Measurements from ENCODE around the gene SLC25A41. TPM values are rescaled to one million over a fixed set of nuclear protein-coding genes. Genes with fewer than 3 reads are reported as not detected.
A peak's percentile ranks its signal among the peaks of the same experiment; 100 is the strongest.

SLC25A41 gene
- total and polyA plus RNA-seq, 2 experiments from 2014 or later: 0.27 to 0.50 TPM

DNA sequence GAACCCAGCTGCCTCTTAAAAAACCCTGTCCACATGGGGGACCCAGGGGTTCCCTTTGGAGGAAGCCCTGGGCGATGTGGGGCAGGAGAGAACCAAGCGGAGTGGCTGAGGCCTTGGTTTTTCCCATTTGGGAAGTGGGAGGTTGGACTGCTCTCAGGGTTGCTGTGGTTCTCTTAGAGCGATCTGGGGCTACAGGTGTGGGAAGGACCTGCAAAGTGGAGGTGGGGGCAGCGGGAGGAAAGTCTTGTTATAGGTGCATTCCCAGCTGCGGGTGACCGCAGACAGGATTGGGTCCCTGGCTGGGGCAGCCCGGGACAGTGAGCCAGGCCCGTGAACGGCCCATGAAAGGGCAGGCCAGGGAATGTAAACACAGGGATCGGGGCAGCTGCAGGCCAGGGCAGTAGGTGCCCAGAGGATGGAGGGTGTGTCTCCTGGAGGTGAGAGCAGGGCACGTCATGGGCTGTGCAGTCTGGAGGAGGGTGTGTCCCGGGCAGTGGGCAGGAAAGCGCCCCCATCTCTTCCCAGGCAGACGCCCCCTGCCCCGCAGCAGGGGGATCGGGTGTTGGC lies 25.2 kb upstream of the SLC25A41 start:
- no peaks in the 10 kb centered on the region for H3K27me3 ChIP-seq
- TF ChIP-seq, protein P1, sequence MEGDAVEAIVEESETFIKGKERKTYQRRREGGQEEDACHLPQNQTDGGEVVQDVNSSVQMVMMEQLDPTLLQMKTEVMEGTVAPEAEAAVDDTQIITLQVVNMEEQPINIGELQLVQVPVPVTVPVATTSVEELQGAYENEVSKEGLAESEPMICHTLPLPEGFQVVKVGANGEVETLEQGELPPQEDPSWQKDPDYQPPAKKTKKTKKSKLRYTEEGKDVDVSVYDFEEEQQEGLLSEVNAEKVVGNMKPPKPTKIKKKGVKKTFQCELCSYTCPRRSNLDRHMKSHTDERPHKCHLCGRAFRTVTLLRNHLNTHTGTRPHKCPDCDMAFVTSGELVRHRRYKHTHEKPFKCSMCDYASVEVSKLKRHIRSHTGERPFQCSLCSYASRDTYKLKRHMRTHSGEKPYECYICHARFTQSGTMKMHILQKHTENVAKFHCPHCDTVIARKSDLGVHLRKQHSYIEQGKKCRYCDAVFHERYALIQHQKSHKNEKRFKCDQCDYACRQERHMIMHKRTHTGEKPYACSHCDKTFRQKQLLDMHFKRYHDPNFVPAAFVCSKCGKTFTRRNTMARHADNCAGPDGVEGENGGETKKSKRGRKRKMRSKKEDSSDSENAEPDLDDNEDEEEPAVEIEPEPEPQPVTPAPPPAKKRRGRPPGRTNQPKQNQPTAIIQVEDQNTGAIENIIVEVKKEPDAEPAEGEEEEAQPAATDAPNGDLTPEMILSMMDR (IDR thresholded peaks at IDR 0.05; ENCODE audit: poor library complexity): no peak
- TF ChIP-seq EZH2phosphoT487 (IDR thresholded peaks at IDR 0.05; ENCODE audit: low read depth, severe bottlenecking, unreplicated experiment): no peak
- TF ChIP-seq EZH2 (IDR thresholded peaks at IDR 0.05; ENCODE audit: borderline replicate concordance): no peak
- peak overlapping the region; percentile 55 for H3K27ac ChIP-seq
- peak overlapping the region; percentile 97 for H3K4me3 ChIP-seq
- 31% methylated on average over 16 of the region's 16 CpGs for WGBS (ENCODE audit: low lambda C conversion rate, missing lambda C conversion rate)
- peak overlapping the region; percentile 91 for H3K4me2 ChIP-seq
- peaks cover 7% of the 10 kb centered on the region for H3K79me2 ChIP-seq
- peaks cover 6% of the 10 kb centered on the region for H3K4me1 ChIP-seq (ENCODE audit: insufficient read depth)
- peak; percentile 44 for DNase-seq (ENCODE audit: low spot score)
- peak overlapping the region; percentile 65 for H2AFZ ChIP-seq
- H4K20me1 ChIP-seq (ENCODE audit: insufficient read depth, poor library complexity, severe bottlenecking): no peaks in the 10 kb centered on the region
- H3K9me3 ChIP-seq (ENCODE audit: low read depth): no peaks in the 10 kb centered on the region
- no peaks in the 10 kb centered on the region for H3K9me2 ChIP-seq (replicated peaks; ENCODE audit: insufficient read depth)
- no peaks in the 10 kb centered on the region for H3K36me3 ChIP-seq (replicated peaks; ENCODE audit: insufficient read depth, low read depth)

DNA sequence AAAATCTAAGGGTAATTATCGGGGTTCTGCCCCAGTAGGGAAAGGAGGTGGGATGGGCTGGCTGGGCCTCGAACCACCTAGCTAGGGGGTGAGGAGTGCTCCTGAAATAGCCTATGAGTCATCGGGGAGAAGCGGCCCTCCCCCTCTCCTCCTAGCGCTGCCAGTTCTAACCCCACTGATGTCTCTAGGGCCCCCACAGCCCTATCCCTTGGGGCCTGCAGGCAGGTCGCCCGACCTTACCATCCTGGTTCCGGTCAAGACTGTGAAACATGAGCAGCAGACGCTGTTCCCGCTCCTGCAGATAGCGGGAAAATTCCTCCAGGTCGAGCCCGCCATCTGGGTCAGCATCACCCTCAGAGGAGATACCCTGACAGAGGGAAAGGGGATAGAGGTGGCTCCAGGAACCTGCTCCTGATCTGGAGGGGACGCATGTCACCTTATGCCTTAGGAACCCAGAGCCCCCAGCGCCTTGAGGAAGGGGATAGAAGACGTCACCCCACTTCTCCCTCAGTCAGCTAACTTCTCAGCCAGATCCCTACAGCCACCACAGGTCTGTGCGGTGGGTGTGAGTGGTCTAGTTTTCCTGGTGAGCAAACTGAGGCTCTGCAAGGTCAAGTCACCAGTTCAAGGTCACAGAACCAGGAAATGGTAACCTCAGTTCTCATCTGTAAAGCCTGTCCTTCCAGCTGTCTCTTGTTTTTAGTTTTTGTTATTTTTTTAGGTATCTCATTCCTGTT lies 24.6 kb upstream of the SLC25A41 start:
- TF ChIP-seq, protein P1 (IDR thresholded peaks at IDR 0.05; ENCODE audit: poor library complexity): no peak
- TF ChIP-seq EZH2 (IDR thresholded peaks at IDR 0.05; ENCODE audit: borderline replicate concordance) (no peak), EZH2phosphoT487 (IDR thresholded peaks at IDR 0.05; ENCODE audit: low read depth, severe bottlenecking, unreplicated experiment) (no peak)
- Histone ChIP-seq H3K36me3 (replicated peaks; ENCODE audit: insufficient read depth, low read depth) (no peaks in the 10 kb centered on the region), H3K4me1 (ENCODE audit: insufficient read depth) (peaks cover 6% of the 10 kb centered on the region), H3K9me2 (replicated peaks; ENCODE audit: insufficient read depth) (no peaks in the 10 kb centered on the region), H3K27me3 (no peaks in the 10 kb centered on the region), H4K20me1 (ENCODE audit: insufficient read depth, poor library complexity, severe bottlenecking) (no peaks in the 10 kb centered on the region), H3K79me2 (peaks cover 7% of the 10 kb centered on the region), H3K27ac (no peak overlapping the region), H3K9me3 (ENCODE audit: low read depth) (no peaks in the 10 kb centered on the region), H2AFZ (no peak overlapping the region), H3K4me3 (no peak overlapping the region), H3K4me2 (peak overlapping the region; percentile 91)
- WGBS (ENCODE audit: low lambda C conversion rate, missing lambda C conversion rate): 89% methylated on average over 17 of the region's 17 CpGs
- no peak for DNase-seq (ENCODE audit: low spot score)

DNA sequence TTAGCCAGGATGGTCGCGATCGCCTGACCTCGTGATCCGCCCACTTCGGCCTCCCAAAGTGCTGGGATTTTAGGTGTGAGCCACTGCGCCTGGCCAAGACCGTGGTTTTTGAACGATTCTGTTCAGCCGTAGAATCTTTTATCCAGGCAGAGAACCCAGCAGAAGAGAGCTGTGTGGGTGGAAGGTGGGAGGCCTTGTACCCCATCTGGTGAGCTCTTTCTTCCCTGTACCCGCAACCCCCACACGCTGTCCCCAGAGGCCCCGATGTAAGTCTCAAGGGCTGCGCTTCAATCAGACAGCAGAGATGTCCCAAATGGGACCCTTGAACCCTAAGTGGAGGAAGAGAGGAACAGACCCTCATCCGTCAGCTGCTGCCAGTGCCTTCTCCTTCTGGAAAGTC lies 22.4 kb upstream of the SLC25A41 start:
- Histone ChIP-seq H3K79me2 (peaks cover 7% of the 10 kb centered on the region), H2AFZ (no peak overlapping the region), H3K9me2 (replicated peaks; ENCODE audit: insufficient read depth) (no peaks in the 10 kb centered on the region), H3K4me3 (no peak overlapping the region), H3K27me3 (no peaks in the 10 kb centered on the region), H3K4me1 (ENCODE audit: insufficient read depth) (peaks cover 6% of the 10 kb centered on the region), H3K9me3 (ENCODE audit: low read depth) (no peaks in the 10 kb centered on the region), H3K36me3 (replicated peaks; ENCODE audit: insufficient read depth, low read depth) (no peaks in the 10 kb centered on the region), H3K4me2 (no peak overlapping the region), H4K20me1 (ENCODE audit: insufficient read depth, poor library complexity, severe bottlenecking) (no peaks in the 10 kb centered on the region), H3K27ac (no peak overlapping the region)
- 98% methylated on average over 15 of the region's 15 CpGs for WGBS (ENCODE audit: low lambda C conversion rate, missing lambda C conversion rate)
- no peak for DNase-seq (ENCODE audit: low spot score)
- TF ChIP-seq EZH2phosphoT487 (IDR thresholded peaks at IDR 0.05; ENCODE audit: low read depth, severe bottlenecking, unreplicated experiment): no peak
- no peak for TF ChIP-seq EZH2 (IDR thresholded peaks at IDR 0.05; ENCODE audit: borderline replicate concordance)
- TF ChIP-seq, protein P1 (IDR thresholded peaks at IDR 0.05; ENCODE audit: poor library complexity): no peak
